ENCODE measurements around the gene NTMT2.

NTMT2 gene

GRCh38 chr1:170149241-170149640 lies 3.5 kb downstream of the NTMT2 start:
- H3K79me2 ChIP-seq (ENCODE audit: insufficient read depth, low read length), result no peaks in the 10 kb centered on the region
- H3K9ac ChIP-seq (ENCODE audit: low read depth, low read length, poor library complexity, severe bottlenecking), result peak overlapping the region; percentile 61
- peaks cover 12% of the 10 kb centered on the region; the same call in 1 of the 2 replicates for H3K9me3 ChIP-seq (ENCODE audit: insufficient read depth, low read depth, low read length)
- peak overlapping the region; percentile 42 for H3K4me3 ChIP-seq (ENCODE audit: low read length, poor library complexity, severe bottlenecking)
- peaks cover 6% of the 10 kb centered on the region; the same call in 1 of the 2 replicates for H3F3A ChIP-seq (ENCODE audit: low read depth)
- H4K20me1 ChIP-seq (ENCODE audit: insufficient read depth, low read length, poor library complexity, severe bottlenecking), result no peaks in the 10 kb centered on the region
- TF ChIP-seq, protein P1, sequence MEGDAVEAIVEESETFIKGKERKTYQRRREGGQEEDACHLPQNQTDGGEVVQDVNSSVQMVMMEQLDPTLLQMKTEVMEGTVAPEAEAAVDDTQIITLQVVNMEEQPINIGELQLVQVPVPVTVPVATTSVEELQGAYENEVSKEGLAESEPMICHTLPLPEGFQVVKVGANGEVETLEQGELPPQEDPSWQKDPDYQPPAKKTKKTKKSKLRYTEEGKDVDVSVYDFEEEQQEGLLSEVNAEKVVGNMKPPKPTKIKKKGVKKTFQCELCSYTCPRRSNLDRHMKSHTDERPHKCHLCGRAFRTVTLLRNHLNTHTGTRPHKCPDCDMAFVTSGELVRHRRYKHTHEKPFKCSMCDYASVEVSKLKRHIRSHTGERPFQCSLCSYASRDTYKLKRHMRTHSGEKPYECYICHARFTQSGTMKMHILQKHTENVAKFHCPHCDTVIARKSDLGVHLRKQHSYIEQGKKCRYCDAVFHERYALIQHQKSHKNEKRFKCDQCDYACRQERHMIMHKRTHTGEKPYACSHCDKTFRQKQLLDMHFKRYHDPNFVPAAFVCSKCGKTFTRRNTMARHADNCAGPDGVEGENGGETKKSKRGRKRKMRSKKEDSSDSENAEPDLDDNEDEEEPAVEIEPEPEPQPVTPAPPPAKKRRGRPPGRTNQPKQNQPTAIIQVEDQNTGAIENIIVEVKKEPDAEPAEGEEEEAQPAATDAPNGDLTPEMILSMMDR (conservative IDR thresholded peaks at IDR 0.05; ENCODE audit: low read length), result no peak
- TF ChIP-seq EZH2phosphoT487 (IDR thresholded peaks at IDR 0.05; ENCODE audit: borderline replicate concordance), result no peak
- H3K4me1 ChIP-seq (ENCODE audit: insufficient read depth, low read length, poor library complexity, severe bottlenecking), result peaks cover 53% of the 10 kb centered on the region
- H2AFZ ChIP-seq (ENCODE audit: low read length), result peak overlapping the region; percentile 64
- H3K9me2 ChIP-seq (replicated peaks; ENCODE audit: low read depth, low read length), result no peaks in the 10 kb centered on the region
- H3K36me3 ChIP-seq (ENCODE audit: insufficient read depth, low read length), result no peaks in the 10 kb centered on the region
- no peaks in the 10 kb centered on the region for H3K27me3 ChIP-seq (ENCODE audit: insufficient read depth, low read length, poor library complexity, severe bottlenecking)
- peak overlapping the region; percentile 68 for H3K4me2 ChIP-seq (ENCODE audit: low read depth, low read length, poor library complexity, severe bottlenecking)

DNA sequence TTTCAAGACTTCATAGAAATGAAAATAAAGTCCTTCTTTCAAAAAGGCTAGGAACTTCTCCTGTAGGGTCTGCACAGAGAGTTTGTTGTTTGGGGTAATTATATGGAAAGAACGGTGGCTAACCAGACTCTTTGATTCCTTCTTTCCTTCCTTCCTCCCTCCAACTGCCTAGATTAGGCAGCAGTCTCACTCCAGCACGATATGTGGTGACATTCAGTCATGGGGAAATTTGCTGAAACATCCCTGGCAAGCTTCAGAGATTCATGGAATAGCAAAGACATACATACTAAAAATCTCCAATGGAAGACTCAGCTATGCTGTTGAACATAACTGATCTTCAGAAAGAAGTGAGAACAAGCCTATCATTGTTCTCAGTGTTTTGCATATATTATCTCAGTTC lies 4.3 kb downstream of the NTMT2 start:
- no peaks in the 10 kb centered on the region for H3K79me2 ChIP-seq (ENCODE audit: insufficient read depth, low read length)
- peaks cover 53% of the 10 kb centered on the region for H3K4me1 ChIP-seq (ENCODE audit: insufficient read depth, low read length, poor library complexity, severe bottlenecking)
- peak overlapping the region; percentile 64 for H2AFZ ChIP-seq (ENCODE audit: low read length)
- no peak for TF ChIP-seq EZH2phosphoT487 (IDR thresholded peaks at IDR 0.05; ENCODE audit: borderline replicate concordance)
- TF ChIP-seq, protein P1 (conservative IDR thresholded peaks at IDR 0.05; ENCODE audit: low read length), result no peak
- H3F3A ChIP-seq (ENCODE audit: low read depth), result peaks cover 6% of the 10 kb centered on the region; the same call in 1 of the 2 replicates
- H3K4me3 ChIP-seq (ENCODE audit: low read length, poor library complexity, severe bottlenecking), result peak overlapping the region; percentile 42
- H4K20me1 ChIP-seq (ENCODE audit: insufficient read depth, low read length, poor library complexity, severe bottlenecking), result no peaks in the 10 kb centered on the region
- peak overlapping the region; percentile 68 for H3K4me2 ChIP-seq (ENCODE audit: low read depth, low read length, poor library complexity, severe bottlenecking)
- peaks cover 15% of the 10 kb centered on the region; the same call in 1 of the 2 replicates for H3K9me3 ChIP-seq (ENCODE audit: insufficient read depth, low read depth, low read length)
- no peaks in the 10 kb centered on the region for H3K27me3 ChIP-seq (ENCODE audit: insufficient read depth, low read length, poor library complexity, severe bottlenecking)
- peak overlapping the region; percentile 61 for H3K9ac ChIP-seq (ENCODE audit: low read depth, low read length, poor library complexity, severe bottlenecking)
- H3K36me3 ChIP-seq (ENCODE audit: insufficient read depth, low read length), result no peaks in the 10 kb centered on the region
- no peaks in the 10 kb centered on the region for H3K9me2 ChIP-seq (replicated peaks; ENCODE audit: low read depth, low read length)

GRCh38 chr1:170150921-170151320 lies 5.2 kb downstream of the NTMT2 start:
- no peak overlapping the region for H3K9ac ChIP-seq (ENCODE audit: low read depth, low read length, poor library complexity, severe bottlenecking)
- H3K4me3 ChIP-seq (ENCODE audit: low read length, poor library complexity, severe bottlenecking), result no peak overlapping the region
- TF ChIP-seq, protein P1 (conservative IDR thresholded peaks at IDR 0.05; ENCODE audit: low read length), result no peak
- TF ChIP-seq EZH2phosphoT487 (IDR thresholded peaks at IDR 0.05; ENCODE audit: borderline replicate concordance), result no peak
- H3K4me2 ChIP-seq (ENCODE audit: low read depth, low read length, poor library complexity, severe bottlenecking), result no peak overlapping the region
- no peaks in the 10 kb centered on the region for H4K20me1 ChIP-seq (ENCODE audit: insufficient read depth, low read length, poor library complexity, severe bottlenecking)
- H3K36me3 ChIP-seq (ENCODE audit: insufficient read depth, low read length), result no peaks in the 10 kb centered on the region
- no peaks in the 10 kb centered on the region for H3K9me2 ChIP-seq (replicated peaks; ENCODE audit: low read depth, low read length)
- H3K4me1 ChIP-seq (ENCODE audit: insufficient read depth, low read length, poor library complexity, severe bottlenecking), result peaks cover 44% of the 10 kb centered on the region
- peaks cover 15% of the 10 kb centered on the region; the same call in 1 of the 2 replicates for H3K9me3 ChIP-seq (ENCODE audit: insufficient read depth, low read depth, low read length)
- no peaks in the 10 kb centered on the region for H3K79me2 ChIP-seq (ENCODE audit: insufficient read depth, low read length)
- H2AFZ ChIP-seq (ENCODE audit: low read length), result no peak overlapping the region
- H3F3A ChIP-seq (ENCODE audit: low read depth), result peaks cover 6% of the 10 kb centered on the region; the same call in 1 of the 2 replicates
- no peaks in the 10 kb centered on the region for H3K27me3 ChIP-seq (ENCODE audit: insufficient read depth, low read length, poor library complexity, severe bottlenecking)

Measured in Loucy (cell line).